ENCODE measurements around the gene STARD8.
A peak's percentile ranks its signal among the peaks of the same experiment; 100 is the strongest.
"Not testable (repeated sequence)": the region's sequence is repeated elsewhere in the genome, so short reads cannot be mapped to it uniquely, and the experiment has no call there.

STARD8 gene

GRCh38 chrX:68658530-68658929, 11.1 kb downstream of the STARD8 start:
- no peak for DNase-seq (ENCODE audit: low spot score)

GRCh38 chrX:68659385-68659784, 11.9 kb downstream of the STARD8 start:
- DNase-seq (ENCODE audit: low spot score): no peak

GRCh38 chrX:68659786-68660185, 12.3 kb downstream of the STARD8 start:
- no peak for DNase-seq (ENCODE audit: low spot score)

GRCh38 chrX:68660746-68661145, 13.3 kb downstream of the STARD8 start:
- no peak for DNase-seq (ENCODE audit: low spot score)

GRCh38 chrX:68665502-68665901, 18.0 kb downstream of the STARD8 start:
- no peak for DNase-seq (ENCODE audit: low spot score)

GRCh38 chrX:68666580-68666979, 19.1 kb downstream of the STARD8 start:
- DNase-seq (ENCODE audit: low spot score): no peak

- DNase-seq (ENCODE audit: low spot score): no peak
These were observed 21.8 kb downstream of the STARD8 start for GRCh38 chrX:68669094-68669860.

GRCh38 chrX:68669871-68670270, 22.4 kb downstream of the STARD8 start:
- peak; percentile 38 for DNase-seq (ENCODE audit: low spot score)

- no peak for DNase-seq (ENCODE audit: low spot score)
These were observed 23.8 kb downstream of the STARD8 start for GRCh38 chrX:68671221-68671620.

GRCh38 chrX:68672581-68673318, 25.3 kb downstream of the STARD8 start:
- DNase-seq (ENCODE audit: low spot score): no peak

GRCh38 chrX:68675571-68675970, 28.1 kb downstream of the STARD8 start:
- no peak for DNase-seq (ENCODE audit: low spot score)

GRCh38 chrX:68676335-68676734, 28.9 kb downstream of the STARD8 start:
- DNase-seq (ENCODE audit: low spot score): no peak

- no peak for DNase-seq (ENCODE audit: low spot score)
These were observed 30.5 kb downstream of the STARD8 start for GRCh38 chrX:68677998-68678397.

- DNase-seq (ENCODE audit: low spot score): peak; percentile 12
These were observed 34.0 kb downstream of the STARD8 start for GRCh38 chrX:68681443-68681941.

GRCh38 chrX:68682790-68683189, 35.3 kb downstream of the STARD8 start:
- DNase-seq (ENCODE audit: low spot score): no peak

- DNase-seq (ENCODE audit: low spot score): no peak
These were observed 36.1 kb downstream of the STARD8 start for GRCh38 chrX:68683580-68683979.

- no peak for DNase-seq (ENCODE audit: low spot score)
These were observed 36.9 kb downstream of the STARD8 start for GRCh38 chrX:68684291-68684918.

GRCh38 chrX:68684919-68685304, 37.4 kb downstream of the STARD8 start:
- DNase-seq (ENCODE audit: low spot score): no peak

GRCh38 chrX:68685685-68686084, 38.2 kb downstream of the STARD8 start:
- peak; percentile 10 for DNase-seq (ENCODE audit: low spot score)

- peak; percentile 36 for DNase-seq (ENCODE audit: low spot score)
These were observed 38.9 kb downstream of the STARD8 start for GRCh38 chrX:68686097-68686977.

GRCh38 chrX:68688931-68689330, 41.5 kb downstream of the STARD8 start:
- not testable (repeated sequence) for DNase-seq (ENCODE audit: low spot score)

Data from GM03348 (cell line).